ENCODE data around the gene PPP1R13L.
"Not testable (repeated sequence)": the region's sequence is repeated elsewhere in the genome, so short reads cannot be mapped to it uniquely, and the experiment has no call there.

Gene PPP1R13L

DNA sequence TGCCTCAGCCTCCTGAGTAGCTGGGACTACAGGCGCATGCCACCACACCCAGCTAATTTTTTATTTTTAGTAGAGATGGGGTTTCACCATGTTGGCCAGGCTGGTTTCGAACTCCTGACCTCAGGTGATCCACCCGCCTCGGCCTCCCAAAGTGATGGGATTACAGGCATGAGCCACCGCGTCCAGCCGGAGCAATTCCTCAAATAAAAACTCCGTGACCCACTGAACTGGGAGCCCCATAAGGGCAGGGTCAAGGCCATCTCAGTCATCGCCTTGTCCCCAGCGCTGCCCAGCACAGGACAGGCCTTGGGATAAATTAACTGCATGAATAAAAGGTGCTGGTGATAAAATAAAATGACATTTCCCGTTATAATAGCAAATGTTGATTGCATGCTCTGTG is 25.0 kb upstream of the PPP1R13L start:
- DNase-seq: not testable (repeated sequence)

DNA sequence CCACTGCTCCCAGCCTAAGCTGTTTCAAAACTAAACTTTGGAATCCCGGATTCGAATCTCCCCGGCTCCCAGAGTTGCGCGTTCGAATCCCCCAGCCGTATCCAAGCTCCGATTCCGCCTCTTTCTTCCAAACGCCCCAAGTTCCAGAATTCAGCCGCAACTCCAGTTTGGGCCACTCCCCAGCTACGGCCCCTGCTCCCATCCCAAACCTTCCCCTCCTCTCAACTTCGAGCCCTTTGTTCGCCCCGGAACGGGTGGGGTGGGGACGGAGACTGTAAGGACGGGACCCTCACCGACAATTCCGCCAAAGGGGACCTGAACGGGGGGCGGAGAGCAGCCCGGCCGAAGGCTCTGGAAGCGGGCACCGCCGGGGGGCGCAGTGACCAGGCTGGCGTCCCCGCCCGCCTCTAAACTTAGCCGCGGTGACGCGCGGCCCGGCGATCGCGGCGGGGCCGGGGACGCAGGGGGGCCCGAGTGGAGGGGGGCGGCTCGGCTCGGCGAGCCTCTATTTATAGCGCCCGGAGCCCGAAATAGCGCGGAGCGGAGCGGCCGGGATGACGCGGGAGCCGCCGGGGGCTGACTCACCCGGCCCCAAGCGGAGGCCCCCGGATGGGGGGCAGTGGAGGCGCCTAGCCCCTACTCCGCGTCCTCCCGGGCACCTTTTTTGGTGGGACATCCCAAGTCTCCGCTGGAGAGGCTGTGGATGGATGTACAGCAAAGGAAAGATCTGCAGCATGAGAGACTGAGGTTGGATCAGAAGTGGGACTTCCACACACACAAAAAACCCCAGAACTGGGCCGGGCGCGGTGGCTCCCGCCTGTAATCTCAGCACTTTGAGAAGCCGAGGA is 23.7 kb upstream of the PPP1R13L start:
- no peak for DNase-seq

DNA sequence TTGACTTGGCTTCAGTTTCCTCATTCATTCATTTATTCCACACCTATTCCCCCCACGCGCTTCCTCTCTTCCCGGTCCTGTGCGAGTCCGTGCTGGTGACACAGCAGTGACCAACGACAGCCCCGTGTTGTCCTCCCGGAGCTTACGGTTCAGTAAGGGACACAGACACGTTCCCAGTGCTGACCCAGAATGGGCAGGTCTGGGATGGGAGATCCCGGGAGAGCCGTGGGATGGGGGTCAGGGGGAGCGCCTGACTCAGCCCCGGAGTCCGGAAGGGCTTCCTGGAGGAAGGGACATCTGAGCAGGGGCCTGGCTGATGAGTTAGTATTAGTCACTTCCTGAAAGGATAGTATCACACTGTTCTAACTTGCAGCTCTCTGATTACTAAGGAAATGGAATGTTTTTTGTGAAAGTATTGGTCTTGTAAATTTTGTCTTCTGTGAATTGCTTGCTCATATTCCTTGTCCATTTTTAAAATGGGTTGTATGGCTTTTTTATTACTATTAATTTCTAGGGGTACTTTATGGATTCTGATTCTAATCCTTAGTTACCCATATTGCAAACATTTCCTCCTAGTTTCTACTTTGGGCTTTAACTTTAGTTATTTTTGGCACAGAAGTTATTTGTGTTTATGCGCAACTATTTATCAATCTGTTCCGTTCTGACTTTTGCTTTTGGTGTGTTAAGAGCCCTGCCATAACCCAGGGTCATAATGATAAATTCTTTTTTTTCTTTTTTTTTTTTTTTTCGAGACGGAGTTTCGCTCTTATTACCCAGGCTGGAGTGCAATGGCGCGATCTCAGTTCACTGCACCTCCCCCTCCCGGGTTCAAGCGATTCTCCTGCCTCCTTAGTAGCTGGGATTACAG is 19.6 kb upstream of the PPP1R13L start:
- DNase-seq: peak in 2 of 3 experiments; percentile 19 to 40

DNA sequence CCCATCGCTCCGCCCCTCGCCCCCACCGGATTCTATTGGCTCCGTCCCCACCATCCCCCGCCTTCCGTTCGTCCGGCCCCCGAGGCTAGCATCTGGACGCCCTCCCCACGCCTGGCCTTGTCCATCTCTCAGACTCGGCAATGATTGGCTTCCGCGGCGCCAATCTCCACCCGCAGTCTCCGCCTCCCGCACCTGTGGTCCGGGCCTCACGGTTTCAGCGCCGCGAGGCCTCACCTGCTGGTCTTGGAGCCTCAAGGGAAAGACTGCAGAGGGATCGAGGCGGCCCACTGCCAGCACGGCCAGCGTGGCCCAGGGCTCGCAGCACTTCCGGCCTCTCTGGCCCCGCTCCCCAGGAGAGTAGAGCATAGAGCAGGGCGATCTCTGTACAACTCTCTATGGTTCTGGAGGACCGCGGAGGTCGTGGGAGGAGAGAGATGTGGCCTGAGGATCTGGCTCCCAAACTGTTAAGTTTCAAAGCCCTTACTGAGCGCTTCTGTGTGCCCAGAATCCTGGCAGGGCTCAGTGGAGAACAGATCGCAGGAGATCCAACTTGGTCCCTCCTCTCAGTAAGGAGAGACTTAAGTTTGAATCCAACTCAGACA is 18.8 kb upstream of the PPP1R13L start, which contains the start of gene ERCC1:
Gene ERCC1 (minus strand): TSS at position 329 of the 602 bp plus-strand sequence. CDS start 543 bp downstream, outside the sequence.
- DNase-seq: peak; percentile 97 to 99 (median 98)

DNA sequence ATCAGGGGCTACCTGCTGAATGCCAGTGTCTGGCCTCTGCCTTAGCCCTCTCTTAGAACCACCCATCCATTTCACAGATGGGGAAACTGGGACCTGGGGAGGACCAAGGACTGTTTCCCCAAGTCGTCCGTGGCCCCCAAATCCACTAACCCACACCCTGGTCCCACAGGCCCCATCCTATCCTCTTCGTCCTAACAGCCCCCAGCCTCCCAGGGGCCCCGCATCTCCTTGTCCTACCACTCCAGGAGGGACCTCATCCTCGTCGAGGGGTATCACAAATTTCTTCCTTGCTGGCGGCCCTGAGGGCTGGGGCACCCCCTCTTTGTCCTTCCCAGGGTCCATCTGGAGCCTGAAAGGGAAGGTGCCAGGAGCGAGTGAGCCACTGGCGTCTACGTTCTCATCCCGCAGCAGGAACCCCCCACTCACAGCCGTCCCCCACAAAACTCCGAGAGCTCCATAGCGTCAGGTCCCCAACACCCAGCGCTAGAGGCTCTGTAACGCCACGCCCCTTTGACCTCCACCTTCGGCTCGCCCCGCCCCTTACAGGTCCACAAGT is 18.2 kb upstream of the PPP1R13L start:
- no peak for DNase-seq

DNA sequence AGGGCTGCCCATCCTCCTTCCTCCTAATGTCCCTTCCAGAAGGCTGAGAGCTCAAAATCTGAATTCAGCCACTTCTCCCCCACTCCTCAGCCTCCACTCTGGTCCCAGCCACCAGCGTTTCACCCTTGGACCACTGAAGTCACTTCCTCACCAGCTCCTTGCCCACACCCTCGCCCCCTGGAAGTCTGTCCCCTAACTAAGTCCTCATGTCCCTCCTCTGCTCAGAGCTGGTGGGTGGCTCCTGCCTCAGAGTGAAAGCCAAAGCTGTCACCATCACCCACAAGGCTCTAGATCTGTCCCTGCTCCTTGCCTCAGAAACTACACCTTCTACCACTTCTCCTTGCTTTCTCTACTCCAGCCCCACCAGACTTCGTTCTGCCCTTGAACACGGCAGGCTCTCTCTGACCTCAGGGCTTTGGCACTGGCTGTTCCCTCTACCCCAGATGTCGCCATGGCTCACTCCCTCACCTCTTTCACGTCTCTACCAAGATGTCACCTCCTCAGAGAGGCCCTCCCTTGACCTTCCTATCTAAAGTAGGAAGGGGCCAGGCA is 17.2 kb upstream of the PPP1R13L start:
- DNase-seq: no peak

DNA sequence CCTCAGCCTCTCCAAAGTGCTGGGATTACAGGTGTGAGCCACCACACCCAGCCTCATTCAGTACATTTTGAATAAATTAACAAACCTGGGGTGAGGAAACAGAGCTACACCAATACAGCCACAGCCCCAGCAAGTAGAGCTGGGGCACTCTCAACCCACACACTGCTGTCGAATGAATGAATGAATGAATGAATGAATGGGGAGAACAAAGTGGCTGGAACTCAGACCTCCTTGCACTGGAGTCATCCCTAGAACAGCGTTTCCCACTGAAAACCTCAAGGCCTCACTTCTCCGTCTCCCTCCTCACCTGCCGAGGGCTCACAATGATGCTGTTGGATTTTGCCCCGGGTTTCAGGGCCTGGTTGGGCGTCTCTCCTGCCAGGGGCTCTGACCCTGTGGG is 16.0 kb upstream of the PPP1R13L start:
- DNase-seq: no peak

DNA sequence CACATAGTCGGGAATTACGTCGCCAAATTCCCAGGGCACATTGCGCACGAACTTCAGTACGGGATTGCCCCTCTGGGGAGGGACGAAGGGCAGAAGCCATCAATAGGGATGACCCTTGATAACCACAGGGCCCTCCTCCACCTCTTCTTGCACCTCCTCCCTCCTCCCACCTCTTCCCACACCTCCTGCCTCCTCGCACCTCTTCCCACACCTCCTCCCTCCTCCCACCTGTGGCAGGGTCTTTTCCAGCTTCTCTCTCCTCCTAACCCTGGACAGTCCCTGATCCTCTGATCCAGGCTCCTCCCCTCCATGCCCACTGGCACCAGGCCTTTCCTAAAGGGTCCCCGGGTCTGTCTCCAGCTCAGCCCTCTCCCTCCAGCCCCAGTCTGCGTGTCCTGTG is 15.5 kb upstream of the PPP1R13L start:
- DNase-seq: no peak

DNA sequence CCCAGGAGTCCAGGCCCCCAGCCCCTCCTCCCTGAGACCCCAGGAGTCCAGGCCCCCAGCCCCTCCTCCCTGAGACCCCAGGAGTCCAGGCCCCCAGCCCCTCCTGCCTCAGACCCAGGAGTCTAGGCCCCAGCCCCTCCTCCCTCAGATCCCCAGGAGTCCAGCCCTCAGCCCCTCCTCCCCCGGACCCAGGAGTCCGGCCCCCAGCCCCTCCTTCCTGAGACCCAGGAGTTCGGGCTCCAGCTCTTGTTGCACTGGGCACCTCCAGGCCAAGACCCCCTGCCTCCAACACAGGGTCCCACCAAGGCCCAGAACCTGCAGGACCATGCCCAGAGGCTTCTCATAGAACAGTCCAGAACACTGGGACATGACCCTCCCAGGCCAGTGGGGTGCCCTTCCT is 15.0 kb upstream of the PPP1R13L start:
- DNase-seq: no peak

DNA sequence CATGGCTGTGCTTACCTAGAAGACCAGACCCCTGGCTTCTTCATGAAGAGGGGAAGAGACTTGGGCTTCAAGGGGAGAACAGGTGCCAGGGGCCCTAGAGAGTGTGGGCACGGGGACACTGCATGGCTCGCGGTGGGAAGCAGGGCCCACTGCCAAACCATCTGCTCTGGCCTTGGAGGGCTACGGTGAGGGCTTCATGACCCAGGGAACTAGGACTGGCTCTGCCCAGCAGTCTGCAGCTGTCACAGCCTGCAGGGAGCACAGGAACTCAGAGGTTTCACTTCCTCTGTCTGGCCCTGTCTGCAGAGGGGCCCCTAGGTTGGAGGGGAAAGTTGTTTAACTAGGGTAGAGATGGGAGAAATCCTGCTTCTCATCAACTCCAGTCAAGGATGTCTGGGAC is 14.5 kb upstream of the PPP1R13L start:
- DNase-seq: no peak

DNA sequence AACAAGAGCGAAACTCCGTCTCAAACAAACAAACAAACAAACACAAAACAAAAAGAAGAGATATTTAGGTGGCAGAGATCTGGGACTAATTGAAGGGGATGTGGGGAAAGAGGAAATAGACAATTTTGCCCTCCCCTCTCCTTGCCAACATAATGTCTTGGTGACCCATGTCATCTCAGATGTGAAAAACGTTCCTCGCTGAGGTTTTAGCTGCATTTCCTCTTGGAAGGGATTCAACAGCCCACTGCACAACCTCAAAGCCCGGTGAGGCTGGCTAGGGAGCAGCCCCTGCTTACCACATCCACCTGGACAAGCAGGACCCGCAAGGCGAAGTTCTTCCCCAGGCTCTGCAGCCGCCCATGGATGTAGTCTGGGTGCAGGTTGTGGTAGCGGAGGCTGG is 13.9 kb upstream of the PPP1R13L start:
- no peak for DNase-seq

DNA sequence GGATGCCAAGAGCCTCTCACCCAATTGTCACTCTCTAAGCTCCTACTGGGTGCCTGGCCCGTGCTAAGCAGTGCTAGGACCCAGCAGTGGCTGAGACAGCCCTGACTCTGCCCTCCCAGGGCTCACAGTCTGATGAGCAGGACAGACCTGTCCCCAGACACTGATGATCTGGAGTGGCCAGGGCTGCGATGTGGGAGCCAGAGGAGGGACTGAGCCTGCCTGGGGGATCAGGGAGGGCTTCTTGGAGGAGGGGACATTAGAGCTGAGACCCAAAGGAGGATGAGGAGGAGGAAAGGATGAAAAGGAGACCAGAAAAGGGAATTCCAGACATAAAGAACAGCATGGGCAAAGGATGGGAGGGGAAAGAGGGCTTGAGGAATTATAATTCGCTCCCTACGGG is 12.3 kb upstream of the PPP1R13L start:
- DNase-seq: no peak

DNA sequence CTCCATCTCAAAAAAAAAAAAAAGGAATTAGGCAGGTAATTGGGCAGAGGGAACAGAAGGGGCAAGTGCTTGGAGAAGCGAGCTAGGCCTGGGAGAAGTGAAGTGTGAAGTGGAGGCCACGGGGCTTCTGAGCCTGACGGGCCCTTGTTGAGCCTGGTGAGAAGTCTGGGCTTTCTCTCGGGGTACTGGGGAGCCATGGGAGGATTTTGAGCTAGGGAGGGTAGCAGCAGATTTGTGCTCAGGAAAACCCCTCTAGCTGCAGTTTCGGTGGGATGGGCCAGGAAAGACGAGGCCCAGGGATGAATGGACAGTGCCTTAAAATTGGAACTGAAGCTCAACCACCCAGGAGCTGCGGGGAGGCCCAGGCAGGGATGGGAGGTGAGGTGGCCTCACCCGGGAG is 9.6 kb upstream of the PPP1R13L start:
- DNase-seq: no peak

DNA sequence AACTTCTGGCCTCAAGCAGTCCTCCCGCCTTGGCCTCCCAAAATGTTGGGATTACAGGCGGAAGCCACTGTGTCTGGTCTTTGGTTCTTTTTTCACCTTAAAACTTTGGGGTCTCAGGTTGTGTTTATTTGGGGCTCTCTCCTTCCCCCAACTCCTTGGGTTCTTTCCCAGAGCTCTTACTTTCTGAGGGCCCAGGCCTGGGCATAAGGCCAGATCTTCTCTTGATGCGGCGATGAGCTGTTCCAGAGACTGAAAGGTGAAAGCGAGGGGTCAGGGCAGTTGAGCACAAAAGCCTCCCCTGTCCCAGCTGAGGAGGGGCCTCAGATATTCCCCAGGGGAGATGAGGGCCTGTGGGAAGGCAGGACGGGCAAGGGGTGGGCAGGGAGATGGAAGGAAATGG is 8.6 kb upstream of the PPP1R13L start:
- no peak for DNase-seq

DNA sequence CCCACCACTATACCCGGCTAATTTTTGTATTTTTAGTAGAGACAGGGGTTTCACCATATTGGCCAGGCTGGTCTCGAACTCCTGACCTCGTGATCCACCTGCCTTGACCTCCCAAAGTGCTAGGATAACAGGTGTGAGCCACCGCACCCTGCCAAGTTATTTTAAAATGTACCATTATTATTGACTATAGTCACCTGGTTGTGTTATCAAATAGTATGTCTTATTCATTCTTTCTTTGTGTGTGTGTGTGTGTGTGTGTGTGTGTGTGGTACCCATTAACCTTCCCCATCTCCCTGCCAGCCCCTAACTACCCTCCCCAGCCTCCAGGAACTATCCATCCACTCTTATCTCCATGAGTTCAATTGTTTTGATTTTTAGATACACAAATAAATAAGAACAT is 5.5 kb upstream of the PPP1R13L start:
- not testable (repeated sequence) for DNase-seq

DNA sequence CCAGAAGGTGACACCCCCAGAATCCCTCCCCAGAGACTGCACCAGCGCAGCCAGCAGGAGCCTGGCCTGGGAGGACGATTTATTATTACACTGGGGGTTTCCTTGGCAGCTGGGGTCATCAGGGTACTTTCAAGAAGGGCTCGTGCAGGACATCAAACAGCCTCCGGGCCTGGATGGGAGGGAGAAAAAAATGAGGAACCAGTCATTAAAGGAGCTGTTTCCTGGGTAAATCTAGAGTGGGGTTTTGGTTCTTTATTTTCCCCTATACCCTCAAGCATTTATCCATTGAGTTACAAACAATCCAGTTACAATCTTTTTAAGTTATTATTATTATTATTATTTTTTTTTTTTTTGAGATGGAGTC is 4.7 kb upstream of the PPP1R13L start:
- DNase-seq: no peak

DNA sequence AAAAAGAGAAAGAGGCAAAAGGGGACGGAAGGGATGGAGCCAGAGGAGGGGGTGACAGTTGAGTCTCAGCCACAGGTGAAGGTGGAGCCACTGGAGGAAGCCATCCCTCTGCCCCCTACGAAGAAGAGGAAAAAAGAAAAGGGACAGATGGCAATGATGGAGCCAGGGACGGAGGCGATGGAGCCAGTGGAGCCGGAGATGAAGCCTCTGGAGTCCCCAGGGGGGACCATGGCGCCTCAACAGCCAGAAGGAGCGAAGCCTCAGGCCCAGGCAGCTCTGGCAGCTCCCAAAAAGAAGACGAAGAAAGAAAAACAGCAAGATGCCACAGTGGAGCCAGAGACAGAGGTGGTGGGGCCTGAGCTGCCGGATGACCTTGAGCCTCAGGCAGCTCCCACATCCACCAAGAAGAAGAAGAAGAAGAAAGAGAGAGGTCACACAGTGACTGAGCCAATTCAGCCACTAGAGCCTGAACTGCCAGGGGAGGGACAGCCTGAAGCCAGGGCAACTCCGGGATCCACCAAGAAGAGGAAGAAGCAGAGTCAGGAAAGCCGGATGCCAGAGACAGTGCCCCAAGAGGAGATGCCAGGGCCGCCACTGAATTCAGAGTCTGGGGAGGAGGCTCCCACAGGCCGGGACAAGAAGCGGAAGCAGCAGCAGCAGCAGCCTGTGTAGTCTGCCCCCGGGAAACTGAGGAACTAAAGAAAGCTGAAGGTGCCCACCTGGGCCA is 4.1 kb upstream of the PPP1R13L start:
- no peak for DNase-seq

DNA sequence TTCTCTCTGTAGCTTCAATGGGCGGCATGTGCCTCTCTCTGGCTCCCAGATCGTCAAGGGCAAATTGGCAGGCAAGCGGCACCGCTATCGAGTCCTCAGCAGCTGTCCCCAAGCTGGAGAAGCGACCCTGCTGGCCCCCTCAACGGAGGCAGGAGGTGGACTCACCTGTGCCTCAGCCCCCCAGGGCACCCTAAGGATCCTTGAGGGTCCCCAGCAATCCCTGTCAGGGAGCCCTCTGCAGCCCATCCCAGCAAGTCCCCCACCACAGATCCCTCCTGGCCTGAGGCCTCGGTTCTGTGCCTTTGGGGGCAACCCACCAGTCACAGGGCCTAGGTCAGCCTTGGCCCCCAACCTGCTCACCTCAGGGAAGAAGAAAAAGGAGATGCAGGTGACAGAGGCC is 3.3 kb upstream of the PPP1R13L start:
- DNase-seq: no peak

DNA sequence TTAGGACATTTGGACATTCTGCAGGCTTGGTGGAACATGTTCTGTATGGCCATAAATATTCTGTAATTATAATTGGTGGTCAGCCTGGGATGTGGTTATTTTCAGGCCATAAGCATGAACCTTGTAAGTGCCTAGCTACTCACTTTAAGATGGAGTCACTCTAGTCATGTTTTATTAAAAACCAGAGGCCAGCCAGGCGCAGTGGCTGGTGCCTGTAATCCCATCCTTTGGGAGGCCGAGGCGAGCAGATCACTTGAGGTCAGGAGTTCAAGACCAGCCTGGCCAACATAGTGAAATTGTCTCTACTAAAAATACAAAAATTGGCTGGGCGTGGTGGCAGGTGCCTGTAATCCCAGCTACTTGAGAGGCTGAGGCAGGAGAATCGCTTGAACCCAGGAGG is 2.7 kb upstream of the PPP1R13L start:
- not testable (repeated sequence) for DNase-seq

DNA sequence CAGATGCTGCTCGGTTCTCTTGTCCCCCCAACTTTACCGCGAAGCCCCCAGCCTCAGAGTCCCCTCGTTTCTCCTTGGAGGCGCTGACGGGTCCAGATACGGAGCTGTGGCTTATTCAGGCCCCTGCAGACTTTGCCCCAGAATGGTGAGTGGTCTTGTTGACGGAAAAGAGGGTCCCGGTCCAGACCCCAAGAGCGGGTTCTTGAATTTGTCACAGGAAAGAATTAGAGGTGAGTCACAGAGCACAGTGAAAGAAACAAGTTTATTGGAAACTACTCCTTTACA is 2.2 kb upstream of the PPP1R13L start:
- DNase-seq: no peak

DNA sequence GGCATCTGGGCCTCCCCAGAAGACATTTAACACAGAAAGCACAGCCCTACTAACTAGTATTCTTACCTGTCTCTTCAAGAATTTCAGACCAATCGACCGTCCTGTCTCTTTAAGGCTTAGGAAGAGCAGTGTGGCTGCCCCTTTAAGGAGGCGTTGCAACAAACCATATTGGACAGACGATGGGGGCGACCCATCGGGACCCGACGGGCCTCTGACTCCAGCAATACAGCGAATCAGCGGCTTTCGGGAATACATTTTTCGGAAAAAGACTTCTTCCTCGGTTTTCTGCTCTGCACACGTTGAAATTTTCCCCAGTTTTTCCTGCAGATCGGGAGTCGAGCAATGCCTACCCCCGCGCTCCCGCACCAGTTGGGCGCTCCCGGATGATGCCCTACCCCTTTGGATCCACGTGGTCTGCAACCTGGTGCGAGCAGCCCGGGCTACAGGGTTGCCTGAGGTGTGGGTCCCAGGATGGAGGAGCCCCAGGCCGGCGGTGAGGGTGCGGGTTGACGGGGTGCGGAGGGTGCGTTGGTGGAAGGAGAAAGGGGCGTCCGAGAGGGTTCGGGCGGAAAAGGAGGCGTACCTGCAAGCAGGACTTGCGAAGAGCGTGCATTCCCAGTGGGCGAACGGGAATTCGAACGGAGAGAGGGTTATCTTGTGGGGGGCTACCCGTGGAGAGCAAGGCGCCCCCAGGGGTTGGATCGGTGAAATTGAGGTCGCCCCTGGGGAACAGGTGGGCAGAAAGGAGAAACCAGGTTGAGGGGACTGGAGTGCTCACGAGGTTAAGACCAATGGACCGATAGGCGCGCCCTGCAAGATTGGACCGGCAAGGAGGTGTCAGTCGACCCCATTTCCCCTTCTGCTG is 1.6 kb upstream of the PPP1R13L start, which contains the start of gene POLR1G:
Gene POLR1G (plus strand): TSS at position 419 of the 865 bp plus-strand sequence. CDS start 53 bp downstream, at position 472.
- peak; percentile 95 to 96 (median 96) for DNase-seq
